Tibial nerve (tissue), 4 donors: ENCODE measurements around the gene GPHA2. TPM values are rescaled to one million over a fixed set of nuclear protein-coding genes. Genes with fewer than 3 reads are reported as not detected.

Experiments
- DNase-seq, 2 donors: peaks; one replicate each; pipeline ENCODE4 v3.0.0-alpha.2; 2019; ENCODE audit warnings: low spot score in 2 of 2
- H3K27ac ChIP-seq, 4 donors: fragments of 200-600 bp; sonication (generic) in 3 of 4; one replicate each; pipeline ENCODE4 v1.5.1; 2017 to 2019; ENCODE audit warnings: mild to moderate bottlenecking in 1 of 4
- H3K27me3 ChIP-seq, 2 donors: fragments of 200-600 bp; sonication (generic) in 1 of 2; one replicate each; pipeline versions ENCODE4 v1.5.1 to v1.6.0; 2017 to 2019
- H3K36me3 ChIP-seq, 3 donors: fragments of 200-600 bp; sonication (generic); one replicate each; pipeline ENCODE4 v1.5.1; 2018 to 2019
- H3K4me1 ChIP-seq, 4 donors: fragments of 200-600 bp; sonication (generic) in 3 of 4; one replicate each; pipeline ENCODE4 v1.5.1; 2017 to 2019
- H3K4me3 ChIP-seq, 4 donors: fragments of 200-600 bp; sonication (generic) in 3 of 4; one replicate each; pipeline ENCODE4 v1.5.1; 2017 to 2019; ENCODE audit warnings: mild to moderate bottlenecking in 1 of 4, moderate library complexity in 1 of 4
- H3K9me3 ChIP-seq, 4 donors: fragments of 200-600 bp; sonication (generic) in 3 of 4; one replicate each; pipeline ENCODE4 v1.5.1; 2017 to 2019
- EP300 ChIP-seq, 2 donors: sonication (generic); formaldehyde crosslinking; IDR thresholded peaks; one replicate each; pipeline ENCODE4 v1.6.1; 2017; ENCODE audit warnings: antibody characterized with exemption in 2 of 2, mild to moderate bottlenecking in 1 of 2
- POLR2A ChIP-seq, 2 donors: fragments of 450-650 bp; IDR thresholded peaks; one replicate each; pipeline ENCODE4 v1.6.1; 2017; ENCODE audit warnings: antibody characterized with exemption in 2 of 2, mild to moderate bottlenecking in 2 of 2, moderate library complexity in 2 of 2
- WGBS, 2 donors: methylation state at CpG; one replicate each; pipeline ENCODE4 v1.1.5; 2018; 5-methylcytosine and 5-hydroxymethylcytosine counted together
- small RNA-seq: library from RNA; depleted of rRNA; stranded (forward); fragments of <200 nt; gene quantifications from one replicate; pipeline ENCODE3, GENCODE V24; 2016
- total RNA-seq, 4 donors: library from RNA; depleted of rRNA; stranded (reverse); fragments of >200 nt; gene quantifications; one replicate each; pipeline ENCODE4 v1.1.0, GENCODE V29; 2016
- TF ChIP-seq, protein P1 (sequence below), 5 experiments: fragments of 200-600 bp in 3 of 5; fragments of 450-650 bp in 2 of 5; sonication (generic) in 3 of 5; IDR thresholded peaks; one replicate each; pipeline ENCODE4 v1.5.1; 2016 to 2019; ENCODE audit warnings: antibody characterized with exemption in 5 of 5, mild to moderate bottlenecking in 3 of 5, moderate library complexity in 2 of 5

The GPHA2 gene
- total RNA-seq, 4 donors from 2014 or later: not detected

DNA sequence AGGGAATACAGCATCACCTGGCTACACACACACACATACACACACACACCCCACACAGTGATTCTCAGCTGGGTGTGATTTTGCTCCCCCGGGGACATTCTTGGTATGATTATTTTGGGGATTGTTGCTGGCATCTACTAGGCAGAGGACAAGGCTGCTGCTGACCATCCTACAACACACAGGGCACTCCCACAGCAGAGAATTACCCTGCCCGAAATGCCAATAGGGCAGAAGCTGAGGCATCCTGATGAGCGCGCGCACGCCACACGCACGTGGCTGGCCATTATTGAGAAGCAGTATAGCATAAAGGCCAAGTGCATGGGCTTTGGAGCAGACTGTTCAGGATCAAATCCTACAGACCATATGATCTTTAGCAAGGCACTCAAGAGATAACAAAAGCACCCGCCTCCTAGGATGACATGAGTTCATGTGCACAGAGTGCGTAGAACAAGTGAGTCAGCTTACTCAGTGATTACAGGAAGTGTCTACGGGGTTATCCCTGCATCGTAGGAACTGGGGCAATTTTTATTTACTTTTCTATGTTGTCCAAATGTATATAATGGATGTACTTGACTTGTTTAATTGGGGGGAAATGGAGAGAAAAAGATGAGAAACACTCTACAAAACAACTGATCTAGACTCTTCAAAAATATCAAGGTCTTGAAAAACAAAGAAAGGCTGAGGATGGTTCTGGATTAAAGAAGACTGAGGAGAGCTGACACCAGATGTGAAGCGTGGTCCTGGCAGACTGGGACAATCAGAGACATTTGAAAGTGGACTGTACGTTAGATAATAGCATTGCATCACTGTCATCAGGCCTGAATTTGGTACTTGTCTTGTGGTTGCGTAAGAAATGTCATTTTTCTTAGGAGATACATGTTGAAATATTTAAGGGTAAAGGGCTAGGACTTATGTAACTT is 50.1 kb downstream of the GPHA2 start:
- Histone ChIP-seq H3K27me3 (no peaks in the 10 kb centered on the region), H3K4me1 (peaks cover 0 to 31% (median 16%) of the 10 kb centered on the region in 4 donors), H3K36me3 (no peaks in the 10 kb centered on the region), H3K9me3 (no peaks in the 10 kb centered on the region), H3K27ac (no peak overlapping the region), H3K4me3 (no peak overlapping the region)
- DNase-seq: no peak
- WGBS, 2 donors: 81 to 86% methylated on average over 15 of the region's 15 CpGs
- TF ChIP-seq EP300 (IDR thresholded peaks at IDR 0.05) (peak in 1 of 2 donors; percentile 16), POLR2A (IDR thresholded peaks at IDR 0.05) (no peak)
- TF ChIP-seq, protein P1, sequence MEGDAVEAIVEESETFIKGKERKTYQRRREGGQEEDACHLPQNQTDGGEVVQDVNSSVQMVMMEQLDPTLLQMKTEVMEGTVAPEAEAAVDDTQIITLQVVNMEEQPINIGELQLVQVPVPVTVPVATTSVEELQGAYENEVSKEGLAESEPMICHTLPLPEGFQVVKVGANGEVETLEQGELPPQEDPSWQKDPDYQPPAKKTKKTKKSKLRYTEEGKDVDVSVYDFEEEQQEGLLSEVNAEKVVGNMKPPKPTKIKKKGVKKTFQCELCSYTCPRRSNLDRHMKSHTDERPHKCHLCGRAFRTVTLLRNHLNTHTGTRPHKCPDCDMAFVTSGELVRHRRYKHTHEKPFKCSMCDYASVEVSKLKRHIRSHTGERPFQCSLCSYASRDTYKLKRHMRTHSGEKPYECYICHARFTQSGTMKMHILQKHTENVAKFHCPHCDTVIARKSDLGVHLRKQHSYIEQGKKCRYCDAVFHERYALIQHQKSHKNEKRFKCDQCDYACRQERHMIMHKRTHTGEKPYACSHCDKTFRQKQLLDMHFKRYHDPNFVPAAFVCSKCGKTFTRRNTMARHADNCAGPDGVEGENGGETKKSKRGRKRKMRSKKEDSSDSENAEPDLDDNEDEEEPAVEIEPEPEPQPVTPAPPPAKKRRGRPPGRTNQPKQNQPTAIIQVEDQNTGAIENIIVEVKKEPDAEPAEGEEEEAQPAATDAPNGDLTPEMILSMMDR (IDR thresholded peaks at IDR 0.05): no peak

Small RNA genes lying within 50 kb of the gene (small RNA-seq; reads per million reads assigned to genes)
- gene MIR6749 (not detected), gene MIR6750 (not detected)

Other genes with a start within 250 kb of the GPHA2 start
- 10 to 100 TPM in 2 of 4 donors, 1 to 10 TPM in 2; 1.7 to 25.5 (median 8.7) TPM for gene NRXN2, start 212.7 kb downstream of the GPHA2 start, total RNA-seq
- 10 to 100 TPM; 35.4 to 87.0 (median 59.0) TPM for gene RASGRP2, start 191.8 kb downstream of the GPHA2 start, total RNA-seq
- 10 to 100 TPM in 2 of 4 donors, 1 to 10 TPM in 2; 2.1 to 18.6 (median 9.9) TPM for gene PYGM, start 175.9 kb downstream of the GPHA2 start, total RNA-seq
- 100 to 1,000 TPM; 368 to 416 (median 372) TPM for gene SF1, start 157.4 kb downstream of the GPHA2 start, total RNA-seq
- gene MAP4K2, start 132.7 kb downstream of the GPHA2 start, total RNA-seq: 10 to 100 TPM; 10.6 to 22.2 (median 13.5) TPM
- gene MEN1, start 125.3 kb downstream of the GPHA2 start, total RNA-seq: 10 to 100 TPM; 15.3 to 30.9 (median 19.7) TPM
- under 1 TPM in 3 of 4 donors, not detected in 1; under 0.01 to 0.30 (median 0.21) TPM for gene CDC42BPG, start 91.2 kb downstream of the GPHA2 start, total RNA-seq
- gene EHD1, start 57.3 kb downstream of the GPHA2 start, total RNA-seq: 10 to 100 TPM; 35.2 to 93.9 (median 42.6) TPM
- gene ATG2A, start 18.7 kb downstream of the GPHA2 start, total RNA-seq: 10 to 100 TPM; 33.0 to 93.6 (median 45.8) TPM
- gene PPP2R5B, start 11.2 kb downstream of the GPHA2 start, total RNA-seq: 10 to 100 TPM; 10.7 to 21.4 (median 20.2) TPM
- not detected for gene MAJIN, start 36.2 kb upstream of the GPHA2 start, total RNA-seq
- gene BATF2, start 61.1 kb upstream of the GPHA2 start, total RNA-seq: 1 to 10 TPM in 3 of 4 donors, under 1 TPM in 1; 0.63 to 9.6 (median 1.5) TPM
- gene ARL2, start 78.3 kb upstream of the GPHA2 start, total RNA-seq: 100 to 1,000 TPM; 174 to 267 (median 193) TPM
- gene SNX15, start 91.5 kb upstream of the GPHA2 start, total RNA-seq: 10 to 100 TPM; 17.1 to 33.3 (median 24.2) TPM
- 10 to 100 TPM; 10.6 to 16.3 (median 14.1) TPM for gene SAC3D1, start 105.3 kb upstream of the GPHA2 start, total RNA-seq
- 10 to 100 TPM; 18.6 to 38.9 (median 29.1) TPM for gene NAALADL1, start 122.7 kb upstream of the GPHA2 start, total RNA-seq
- gene CDCA5, start 148.1 kb upstream of the GPHA2 start, total RNA-seq: 1 to 10 TPM in 1 of 4 donors, under 1 TPM in 1, not detected in 2; 0.90 to 1.3 TPM
- gene ZFPL1, start 148.3 kb upstream of the GPHA2 start, total RNA-seq: 10 to 100 TPM; 28.0 to 48.3 (median 35.1) TPM
- 100 to 1,000 TPM; 193 to 544 (median 439) TPM for gene VPS51, start 160.3 kb upstream of the GPHA2 start, total RNA-seq
- gene TM7SF2, start 176.0 kb upstream of the GPHA2 start, total RNA-seq: 10 to 100 TPM; 13.6 to 93.0 (median 41.5) TPM
- 10 to 100 TPM; 19.2 to 26.8 (median 22.6) TPM for gene ZNHIT2, start 181.8 kb upstream of the GPHA2 start, total RNA-seq
- 1,000 to 10,000 TPM; 1,078 to 1,548 (median 1,229) TPM for gene FAU, start 186.2 kb upstream of the GPHA2 start, total RNA-seq
- gene MRPL49, start 186.4 kb upstream of the GPHA2 start, total RNA-seq: 10 to 100 TPM; 48.8 to 55.9 (median 54.2) TPM
- gene SYVN1, start 198.6 kb upstream of the GPHA2 start, total RNA-seq: 10 to 100 TPM; 31.6 to 72.6 (median 58.3) TPM
- gene SPDYC, start 234.3 kb upstream of the GPHA2 start, total RNA-seq: not detected
- 100 to 1,000 TPM; 108 to 209 (median 150) TPM for gene CAPN1, start 246.0 kb upstream of the GPHA2 start, total RNA-seq